ENCODE results near the gene SPN.

SPN gene

DNA sequence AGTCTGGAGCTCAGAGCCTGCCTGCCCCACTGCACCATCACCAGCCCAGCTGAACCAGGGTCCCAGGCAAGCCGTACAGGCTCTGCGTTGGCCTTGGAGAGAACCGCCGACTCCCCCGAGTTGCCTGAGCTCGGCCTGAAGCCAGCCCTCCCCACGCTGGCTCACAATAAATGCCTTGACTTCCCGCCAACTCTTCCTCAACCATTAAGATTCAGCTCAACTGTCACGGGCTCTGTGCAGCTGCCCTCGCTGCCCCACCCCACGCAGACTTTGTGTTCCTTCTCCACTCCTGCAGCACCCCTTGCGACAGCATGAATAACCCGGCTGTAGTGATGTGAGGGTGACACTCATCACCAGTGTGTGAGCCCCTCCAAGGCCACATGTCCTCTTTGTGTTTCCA is 11.1 kb downstream of the SPN start:
- TF ChIP-seq, protein P1, sequence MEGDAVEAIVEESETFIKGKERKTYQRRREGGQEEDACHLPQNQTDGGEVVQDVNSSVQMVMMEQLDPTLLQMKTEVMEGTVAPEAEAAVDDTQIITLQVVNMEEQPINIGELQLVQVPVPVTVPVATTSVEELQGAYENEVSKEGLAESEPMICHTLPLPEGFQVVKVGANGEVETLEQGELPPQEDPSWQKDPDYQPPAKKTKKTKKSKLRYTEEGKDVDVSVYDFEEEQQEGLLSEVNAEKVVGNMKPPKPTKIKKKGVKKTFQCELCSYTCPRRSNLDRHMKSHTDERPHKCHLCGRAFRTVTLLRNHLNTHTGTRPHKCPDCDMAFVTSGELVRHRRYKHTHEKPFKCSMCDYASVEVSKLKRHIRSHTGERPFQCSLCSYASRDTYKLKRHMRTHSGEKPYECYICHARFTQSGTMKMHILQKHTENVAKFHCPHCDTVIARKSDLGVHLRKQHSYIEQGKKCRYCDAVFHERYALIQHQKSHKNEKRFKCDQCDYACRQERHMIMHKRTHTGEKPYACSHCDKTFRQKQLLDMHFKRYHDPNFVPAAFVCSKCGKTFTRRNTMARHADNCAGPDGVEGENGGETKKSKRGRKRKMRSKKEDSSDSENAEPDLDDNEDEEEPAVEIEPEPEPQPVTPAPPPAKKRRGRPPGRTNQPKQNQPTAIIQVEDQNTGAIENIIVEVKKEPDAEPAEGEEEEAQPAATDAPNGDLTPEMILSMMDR (IDR thresholded peaks at IDR 0.05; ENCODE audit: low read depth, low read length), result no peak
- no peak for DNase-seq (ENCODE audit: extremely low read depth, low read depth)

DNA sequence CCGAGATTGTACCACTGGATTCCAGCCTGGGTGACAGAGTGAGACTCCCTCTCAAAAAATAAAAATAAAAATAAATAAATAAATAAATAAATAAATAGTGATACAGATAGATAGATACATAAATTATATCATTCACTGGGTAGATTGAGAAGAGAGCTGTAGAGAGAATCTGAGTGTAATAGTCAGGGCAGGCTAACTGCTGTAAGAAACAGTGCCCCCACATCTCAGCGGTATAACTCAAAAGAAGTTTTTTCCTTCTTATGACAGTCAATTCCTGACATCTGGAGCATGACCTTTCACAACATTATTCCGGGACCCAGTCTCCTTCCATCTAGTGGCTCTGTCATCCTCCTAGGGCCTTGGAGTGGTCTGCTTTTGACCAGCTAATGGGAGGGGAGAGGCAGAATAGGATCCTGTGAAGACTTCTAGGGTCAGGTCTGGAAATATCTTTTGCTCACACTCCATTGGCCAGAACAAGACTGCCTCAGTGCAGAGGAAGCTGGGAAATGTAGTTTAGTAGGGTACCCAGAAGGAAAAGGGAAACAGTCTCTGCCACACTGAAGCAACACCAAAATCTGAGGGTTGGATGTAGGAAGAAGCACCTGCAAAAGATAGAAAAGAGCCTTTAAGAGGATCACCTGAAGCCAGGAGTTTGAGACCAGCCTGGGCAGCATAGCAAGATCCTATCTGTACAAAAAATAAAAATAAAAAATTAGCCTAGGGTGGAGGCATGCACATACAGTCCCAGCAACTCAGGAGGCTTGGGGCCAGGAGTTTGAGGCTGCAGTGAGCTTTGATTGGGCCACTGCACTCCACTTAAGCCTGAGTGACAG is 13.0 kb downstream of the SPN start:
- no peak for DNase-seq (ENCODE audit: extremely low read depth, low read depth)
- TF ChIP-seq, protein P1 (IDR thresholded peaks at IDR 0.05; ENCODE audit: low read depth, low read length), result no peak

DNA sequence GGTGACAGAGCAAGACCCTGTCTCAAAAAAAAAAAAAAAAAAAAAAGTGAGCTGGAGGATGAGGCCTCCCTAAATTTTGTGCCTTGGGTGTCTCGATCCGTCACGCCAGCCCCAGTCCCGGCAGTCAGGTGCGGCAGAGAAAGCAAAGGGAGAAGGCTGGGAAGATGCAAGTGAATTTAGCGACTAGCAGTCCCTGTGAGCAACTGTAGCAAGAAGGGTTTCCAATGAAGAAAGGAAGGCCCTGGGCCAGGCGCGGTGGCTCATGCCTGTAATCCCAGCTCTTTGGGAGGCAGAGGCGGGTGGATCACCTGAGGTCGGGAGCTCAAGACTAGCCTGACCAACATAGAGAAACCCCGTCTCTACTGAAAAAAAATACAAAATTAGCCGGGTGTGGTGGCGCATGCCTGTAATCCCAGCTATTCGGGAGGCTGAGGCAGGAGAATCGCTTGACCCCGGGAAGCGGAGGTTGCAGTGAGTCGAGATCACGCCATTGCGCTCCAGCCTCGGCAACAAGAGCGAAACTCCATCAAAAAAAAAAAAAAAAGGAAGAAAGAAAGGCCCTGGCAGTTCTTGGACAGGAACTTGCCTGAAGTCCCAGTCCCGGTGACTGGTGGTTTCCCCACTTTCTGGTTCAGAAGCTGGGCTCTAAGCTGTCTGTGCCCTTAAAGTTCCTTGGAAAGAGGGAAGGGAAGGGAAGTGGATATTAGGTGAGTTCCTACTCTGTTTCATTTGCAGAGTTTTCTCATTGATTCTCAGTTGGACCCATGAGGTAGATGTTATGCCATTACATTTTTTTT is 14.1 kb downstream of the SPN start:
- TF ChIP-seq, protein P1 (IDR thresholded peaks at IDR 0.05; ENCODE audit: low read depth, low read length), result no peak
- DNase-seq (ENCODE audit: extremely low read depth, low read depth), result no peak

DNA sequence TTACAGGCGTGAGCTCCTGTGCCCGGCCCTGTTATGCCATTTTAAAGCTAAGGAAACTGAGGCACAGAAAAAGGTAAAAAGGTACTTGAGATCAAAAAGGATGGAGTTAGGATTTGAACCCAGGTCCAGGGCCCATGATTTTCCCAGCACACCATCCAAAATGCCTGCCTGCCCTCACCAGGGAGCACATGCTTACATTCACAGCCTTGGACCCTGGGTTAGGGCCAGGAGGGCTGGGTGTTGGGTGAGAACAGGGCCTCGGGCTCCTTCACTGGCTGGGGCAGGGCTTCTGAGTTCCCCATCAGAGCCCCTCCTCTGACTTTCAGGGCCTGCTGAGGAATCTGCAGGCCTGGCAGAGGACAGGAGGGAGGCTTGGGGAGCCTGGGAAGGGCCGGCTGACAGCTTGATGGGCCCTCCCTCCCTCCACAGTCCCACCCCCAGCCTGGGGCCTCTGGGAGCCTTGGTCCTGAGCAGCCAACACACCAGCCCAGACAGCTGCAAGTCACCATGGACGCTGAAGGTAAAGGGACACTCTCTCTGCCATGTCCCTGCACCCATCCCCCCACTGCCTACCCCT is 15.7 kb downstream of the SPN start, which contains the start of gene QPRT:
Gene QPRT (plus strand): TSS at position 490 of the 577 bp plus-strand sequence. CDS start 18 bp downstream, at position 508.
- DNase-seq (ENCODE audit: extremely low read depth, low read depth), result no peak
- TF ChIP-seq, protein P1 (IDR thresholded peaks at IDR 0.05; ENCODE audit: low read depth, low read length), result no peak

DNA sequence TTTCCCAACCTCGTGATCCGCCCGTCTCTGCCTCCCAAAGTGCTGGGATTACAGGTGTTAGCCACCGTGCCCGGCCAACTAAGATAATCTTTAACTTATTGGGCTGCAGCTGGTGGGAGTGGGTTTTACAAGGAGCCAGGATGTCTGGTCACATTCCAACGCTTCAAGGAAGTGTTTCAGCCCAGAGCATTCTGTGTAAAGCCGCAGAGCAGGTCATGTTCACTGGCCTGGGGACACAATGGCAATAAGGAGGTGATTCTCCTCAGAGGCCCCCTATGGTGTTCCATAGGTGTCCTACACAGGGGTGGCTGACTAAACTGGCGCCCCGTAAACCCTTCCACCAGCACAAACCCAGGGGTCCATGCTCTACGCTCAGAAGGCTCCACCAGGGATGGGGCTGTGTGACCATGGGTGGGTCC is 17.1 kb downstream of the SPN start:
- TF ChIP-seq, protein P1 (IDR thresholded peaks at IDR 0.05; ENCODE audit: low read depth, low read length), result no peak
- DNase-seq (ENCODE audit: extremely low read depth, low read depth), result no peak

DNA sequence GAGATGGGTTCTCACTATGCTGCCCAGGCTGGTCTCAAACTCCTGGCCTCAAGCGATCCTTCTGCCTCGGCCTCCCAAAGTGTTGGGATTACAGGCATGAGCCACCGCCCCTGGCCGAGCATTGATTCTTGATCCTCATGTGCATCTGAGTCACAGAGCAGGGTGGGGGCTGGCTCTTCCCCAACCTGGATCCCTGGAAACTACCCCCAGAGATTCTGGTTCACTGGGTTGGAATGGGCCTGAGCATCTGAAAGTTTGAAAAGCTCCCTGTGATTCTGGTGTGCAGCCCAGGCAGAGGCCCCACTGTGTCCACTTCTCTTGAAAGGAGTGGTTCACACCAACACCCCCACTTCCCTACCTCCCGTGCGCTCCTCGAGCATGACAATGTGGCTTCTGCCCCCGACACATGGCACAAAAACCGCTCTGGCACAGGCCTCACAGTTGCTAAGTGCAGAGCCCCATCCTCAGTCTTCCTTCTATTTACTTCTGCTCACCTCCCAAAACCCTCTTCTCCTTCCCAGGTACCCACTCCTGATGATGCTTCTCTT is 20.6 kb downstream of the SPN start:
- TF ChIP-seq, protein P1 (IDR thresholded peaks at IDR 0.05; ENCODE audit: low read depth, low read length), result no peak
- DNase-seq (ENCODE audit: extremely low read depth, low read depth), result no peak

Data from AG09319 (cell line).